GM21381 (cell line): ENCODE data around the gene PLPP7.
"Not testable (repeated sequence)": the region's sequence is repeated elsewhere in the genome, so short reads cannot be mapped to it uniquely, and the experiment has no call there.

Experiments
- ATAC-seq: cut with Tn5 transposase; IDR thresholded peaks from one replicate; pipeline ENCODE4 v1.9.1; 2021; ENCODE audit warnings: mild to moderate bottlenecking, moderate library complexity; ENCODE audit not compliant: unreplicated experiment

The PLPP7 gene

DNA sequence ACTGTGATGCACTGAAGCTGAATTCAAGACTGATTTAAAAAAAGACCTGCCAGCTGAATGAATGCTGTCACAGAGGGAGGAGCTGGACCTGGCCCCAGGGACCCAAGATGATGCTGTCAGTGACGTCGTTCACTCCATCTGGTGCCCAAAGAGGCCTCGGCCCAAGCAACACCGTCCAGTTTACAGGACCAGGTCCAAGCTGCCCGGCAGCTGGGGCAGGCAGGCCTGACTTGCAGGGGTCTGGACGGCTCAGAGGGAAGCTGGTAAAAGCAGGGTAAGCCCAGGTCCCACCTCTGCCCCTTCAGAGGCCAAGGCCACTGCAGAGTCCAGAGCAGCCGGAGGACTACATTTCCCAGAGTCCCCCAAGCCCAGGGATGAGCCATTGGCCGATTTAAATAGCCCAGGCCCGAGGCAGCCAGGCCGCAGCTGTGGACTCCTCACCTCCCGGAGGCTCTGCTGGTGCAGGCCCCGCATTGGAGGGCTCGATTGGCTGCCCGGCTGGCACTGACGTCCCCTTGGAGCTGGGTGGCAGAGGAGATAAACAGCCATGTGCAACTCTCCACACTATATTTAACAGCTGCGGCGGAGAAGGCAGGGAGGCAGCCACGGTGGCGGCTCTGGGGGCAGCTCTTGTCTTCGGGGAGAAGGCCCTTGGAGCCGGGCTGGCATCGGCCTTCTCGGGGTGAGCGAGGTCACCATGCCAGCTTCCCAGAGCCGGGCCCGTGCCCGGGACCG is at the start of gene PLPP7:
TSS of gene PLPP7 (plus strand) at position 423 of the 735 bp plus-strand sequence. CDS start at position 698, 275 bp downstream.
- ATAC-seq, result no peak

DNA sequence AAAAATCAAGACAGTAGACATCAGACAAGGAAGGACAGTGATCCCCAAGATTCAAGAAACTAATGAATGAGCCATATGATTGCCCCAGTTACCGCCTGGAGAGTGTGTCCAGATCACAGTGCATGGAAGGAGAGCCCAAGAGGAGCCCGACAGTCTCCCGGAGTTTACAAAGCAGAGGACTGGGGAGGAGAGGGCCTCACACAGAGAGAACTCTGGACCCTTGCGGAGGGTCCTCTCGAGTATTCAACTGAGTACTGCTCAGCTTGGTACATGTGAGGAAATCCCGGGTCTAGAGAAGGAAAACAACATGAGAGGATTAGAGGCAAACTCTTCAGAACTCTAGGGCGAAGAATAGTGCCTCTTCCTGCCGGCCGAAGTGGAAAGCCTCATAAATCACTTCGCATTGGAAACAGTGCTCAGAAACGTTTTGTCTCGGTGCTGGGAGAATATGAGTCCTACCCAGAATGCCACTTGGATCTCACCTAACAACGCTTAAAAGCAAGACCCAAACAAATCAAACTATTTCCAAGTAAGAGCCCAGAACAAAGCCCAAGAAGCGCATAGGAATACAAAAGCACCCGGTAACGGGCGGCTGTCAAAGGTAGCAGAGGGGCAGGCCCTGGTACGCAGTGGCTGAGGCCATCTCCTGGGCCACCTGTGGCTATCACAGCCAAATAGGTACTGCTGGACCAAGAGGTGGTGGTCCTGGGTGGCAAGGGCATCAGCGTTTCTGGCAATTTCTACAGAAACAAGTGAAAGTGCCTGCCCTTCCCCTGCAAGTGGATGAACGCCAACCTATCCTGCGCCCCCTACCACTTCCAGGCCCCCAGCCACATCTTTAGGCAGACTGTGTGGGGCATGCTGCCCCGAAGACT is 49.2 kb upstream of the PLPP7 start:
- ATAC-seq, result no peak

DNA sequence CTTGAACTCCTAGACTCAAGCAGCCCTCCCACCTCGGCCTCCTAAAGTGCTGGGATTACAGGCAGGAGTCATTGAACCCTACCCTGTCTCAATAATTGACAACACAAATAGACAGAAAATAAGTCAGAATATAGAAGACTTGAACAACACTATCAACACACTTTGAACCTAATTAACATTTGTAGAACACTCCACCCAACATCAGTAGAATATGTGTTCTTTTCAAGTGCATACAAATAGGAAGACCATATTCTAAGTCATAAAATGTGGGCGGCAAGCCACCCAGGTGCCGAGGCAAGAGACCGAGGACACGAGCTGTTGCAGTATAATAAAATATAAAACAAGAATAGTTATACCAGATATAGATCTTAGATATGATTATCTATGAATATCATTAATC is 45.2 kb upstream of the PLPP7 start:
- ATAC-seq, result not testable (repeated sequence)

DNA sequence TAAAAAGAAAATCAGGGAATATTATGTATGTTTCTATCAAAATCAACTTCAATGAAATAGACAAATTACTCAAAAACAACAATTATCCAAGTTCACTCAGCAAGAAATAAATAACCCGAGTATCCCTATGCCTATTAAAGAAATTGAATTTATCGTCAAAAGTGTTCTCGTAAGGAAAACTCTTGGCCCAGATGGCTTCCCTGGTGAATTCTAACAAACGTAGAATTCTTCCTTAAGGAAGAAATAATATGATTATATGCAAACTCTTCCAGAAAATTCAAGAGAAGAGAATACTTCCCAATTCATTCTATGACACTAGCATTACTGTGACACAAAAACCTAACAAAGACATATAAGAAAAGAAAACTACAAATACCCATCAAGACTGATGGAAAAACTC is 42.9 kb upstream of the PLPP7 start:
- ATAC-seq, result no peak

DNA sequence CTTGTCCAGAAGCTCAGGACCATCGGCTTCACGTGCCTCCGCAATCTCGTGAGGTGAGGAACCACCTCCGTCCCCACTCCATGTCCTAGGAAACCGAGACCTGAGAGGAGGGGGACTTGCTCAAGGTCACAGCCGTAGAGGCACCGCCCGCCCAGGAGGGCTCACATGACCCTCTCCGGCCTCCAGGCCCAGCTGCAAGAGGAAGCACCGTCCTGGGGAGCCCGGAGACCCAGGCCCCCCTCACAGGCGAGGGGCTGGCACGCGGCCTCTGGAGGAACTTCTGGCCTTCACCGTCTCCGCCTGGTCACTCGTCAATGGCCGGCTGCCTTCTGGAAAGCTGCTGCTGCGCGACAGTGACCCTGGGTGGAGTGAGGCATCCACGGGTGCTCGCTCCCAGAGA is 37.4 kb upstream of the PLPP7 start:
- ATAC-seq, result no peak

DNA sequence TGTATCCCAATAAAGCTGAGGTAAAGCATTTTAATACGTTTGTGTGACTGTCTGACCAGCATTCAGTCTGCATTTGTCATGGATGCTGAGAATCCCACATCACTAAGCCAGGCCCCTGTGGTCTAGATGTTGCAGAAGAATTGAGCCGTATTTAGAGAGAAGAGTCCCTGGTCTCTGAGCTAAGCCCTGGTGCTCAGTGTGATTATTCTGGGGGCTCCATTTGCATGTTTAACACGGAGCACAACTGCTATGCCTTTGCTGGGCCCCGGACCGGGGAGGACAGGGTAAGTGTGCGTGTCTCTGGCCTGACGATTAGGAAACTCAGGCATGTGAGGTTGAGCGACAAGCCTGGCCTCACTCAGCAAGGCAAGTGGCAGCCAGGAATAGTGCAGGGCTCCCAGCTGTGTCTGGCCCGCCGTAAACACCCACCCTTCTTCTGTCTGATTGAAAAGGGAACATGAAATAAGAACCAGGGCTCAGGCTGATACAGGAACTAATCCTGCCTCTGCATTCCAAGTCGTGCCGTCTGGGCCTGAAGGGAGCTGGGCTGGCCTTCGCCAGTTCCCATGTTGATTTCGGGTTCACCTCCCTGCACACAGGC is 35.5 kb upstream of the PLPP7 start:
- ATAC-seq, result no peak

DNA sequence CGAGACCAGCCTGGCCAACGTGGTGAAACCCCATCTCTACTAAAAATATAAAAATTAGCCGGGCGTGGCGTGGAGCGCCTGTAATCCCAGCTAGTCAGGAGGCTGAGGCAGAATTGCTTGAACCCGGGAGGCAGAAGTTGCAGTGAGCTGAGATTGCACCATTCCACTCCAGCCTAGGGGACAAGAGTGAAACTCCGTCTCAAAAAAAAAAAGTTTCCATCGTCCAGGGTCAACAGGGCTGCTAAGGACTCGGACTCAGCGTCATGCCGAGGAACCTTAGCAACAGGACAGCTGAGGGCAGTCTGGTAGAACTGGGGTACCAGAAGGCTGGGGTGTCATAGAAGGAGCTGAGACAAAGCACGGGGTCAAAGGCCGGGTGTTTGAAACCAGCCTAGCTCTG is 34.9 kb upstream of the PLPP7 start:
- no peak for ATAC-seq

DNA sequence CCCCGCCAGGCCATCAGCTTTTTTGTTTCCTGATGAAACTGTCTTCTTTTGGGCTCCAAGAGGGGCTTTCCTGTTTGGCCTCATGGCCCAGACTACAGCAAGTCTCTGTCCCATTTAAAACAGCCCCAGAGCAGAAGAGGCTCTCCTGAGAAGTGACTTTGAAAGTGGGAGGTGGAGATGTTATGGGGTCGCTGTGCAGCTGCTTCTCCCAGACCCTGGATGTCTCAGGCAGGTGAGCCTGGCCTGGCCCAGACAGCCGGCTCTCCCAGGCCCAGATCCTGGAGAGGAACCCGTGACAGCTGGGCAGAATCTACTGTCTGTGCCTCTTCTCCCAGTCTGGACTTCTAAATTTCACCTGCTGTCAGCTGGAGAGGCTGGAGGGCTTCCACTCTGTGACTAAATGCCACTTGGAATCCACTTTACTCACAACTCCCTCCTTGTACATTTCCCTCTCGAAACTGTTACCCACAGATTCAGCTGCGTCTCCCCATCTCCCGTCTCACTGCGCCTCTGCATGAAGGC is 33.8 kb upstream of the PLPP7 start:
- no peak for ATAC-seq

DNA sequence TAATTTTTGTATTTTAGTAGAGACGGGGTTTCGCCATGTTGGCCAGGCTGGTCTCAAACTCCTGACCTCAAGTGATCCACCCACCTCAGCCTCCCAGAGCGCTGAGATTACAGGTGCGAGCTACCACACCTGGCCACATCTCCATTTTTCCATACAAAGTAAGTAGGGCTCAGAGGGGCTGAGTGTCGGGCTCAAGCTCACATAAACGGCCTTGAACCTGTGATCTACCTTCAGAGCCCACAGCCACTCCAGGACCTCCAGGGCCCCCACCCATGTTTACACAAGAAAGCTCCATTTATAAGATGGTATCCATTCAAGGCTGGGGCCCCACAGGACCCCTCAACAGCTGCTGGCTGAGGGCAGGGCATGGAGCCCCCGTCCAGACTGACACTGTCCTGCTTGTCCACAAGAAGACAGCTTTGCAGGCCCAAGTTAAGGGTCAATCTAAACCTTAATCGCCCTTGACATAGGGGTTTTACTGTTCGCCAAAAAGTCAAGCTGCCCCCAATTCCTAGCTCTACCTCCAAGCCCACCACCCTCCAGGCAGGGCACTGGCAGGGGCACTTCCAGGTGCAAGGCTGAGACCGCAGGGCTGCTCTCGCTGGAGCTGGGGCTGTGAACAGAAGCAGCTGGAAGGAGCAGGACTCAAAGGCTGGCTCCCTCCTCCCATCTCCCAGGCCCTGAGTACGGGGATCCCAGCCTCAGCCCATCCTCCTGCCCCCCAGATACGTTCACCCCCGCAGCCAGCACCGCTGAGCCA is 32.1 kb upstream of the PLPP7 start:
- ATAC-seq, result no peak

DNA sequence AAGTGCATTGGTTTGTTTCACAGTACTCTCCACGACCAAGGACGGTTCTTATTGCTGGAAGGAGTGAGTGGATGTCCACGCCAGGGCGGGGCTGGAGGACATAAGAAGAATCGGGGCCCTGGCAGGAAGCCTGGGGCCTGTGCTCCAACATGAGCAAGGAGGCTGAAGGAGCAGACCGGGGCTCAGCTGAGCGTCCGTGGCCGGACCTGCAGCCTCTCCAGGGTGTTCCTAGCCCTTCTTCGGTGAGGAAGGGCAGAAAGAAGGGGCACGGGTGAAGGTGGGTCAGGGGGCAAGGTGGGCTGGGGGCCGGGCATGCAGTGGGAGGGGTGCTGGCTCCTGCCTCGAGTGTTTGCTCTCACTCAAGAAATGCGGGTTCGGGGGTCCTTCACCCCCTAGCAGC is 31.3 kb upstream of the PLPP7 start:
- ATAC-seq, result no peak

DNA sequence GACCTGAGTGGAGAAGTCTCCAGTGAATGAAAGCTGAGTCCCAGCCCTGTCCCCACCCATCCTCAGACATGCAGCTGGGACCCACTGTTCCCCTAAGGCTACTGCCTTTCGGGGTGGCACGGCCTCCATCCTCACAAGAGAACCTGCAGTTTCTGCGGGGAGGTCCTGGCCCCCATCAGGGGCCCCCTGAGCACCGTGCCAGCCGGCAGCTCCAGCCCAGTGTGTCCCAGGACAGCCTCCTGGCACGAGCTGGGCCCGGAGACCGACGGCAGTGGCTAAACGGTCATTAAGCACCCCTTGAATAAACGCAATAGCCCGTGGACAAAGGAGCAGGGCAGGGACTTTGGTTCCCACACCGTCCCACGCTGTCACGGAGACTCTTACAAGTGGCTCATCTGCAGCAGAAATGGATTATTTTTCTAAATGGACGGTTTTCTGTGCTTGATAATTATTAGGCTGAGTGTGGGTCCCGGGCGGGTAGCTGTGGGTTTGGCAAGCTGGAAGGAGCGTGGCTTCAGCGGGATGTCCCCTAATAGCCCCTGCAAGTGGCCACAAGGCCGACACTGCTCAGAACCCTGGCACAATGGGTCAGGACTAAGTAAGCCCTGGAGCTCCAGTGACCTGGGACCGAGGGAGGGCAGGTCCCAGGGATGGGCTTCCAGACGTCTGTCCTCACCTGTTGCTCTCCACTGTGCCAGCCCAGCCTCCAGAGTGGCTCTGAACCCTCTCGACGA is 30.7 kb upstream of the PLPP7 start:
- ATAC-seq, result no peak

DNA sequence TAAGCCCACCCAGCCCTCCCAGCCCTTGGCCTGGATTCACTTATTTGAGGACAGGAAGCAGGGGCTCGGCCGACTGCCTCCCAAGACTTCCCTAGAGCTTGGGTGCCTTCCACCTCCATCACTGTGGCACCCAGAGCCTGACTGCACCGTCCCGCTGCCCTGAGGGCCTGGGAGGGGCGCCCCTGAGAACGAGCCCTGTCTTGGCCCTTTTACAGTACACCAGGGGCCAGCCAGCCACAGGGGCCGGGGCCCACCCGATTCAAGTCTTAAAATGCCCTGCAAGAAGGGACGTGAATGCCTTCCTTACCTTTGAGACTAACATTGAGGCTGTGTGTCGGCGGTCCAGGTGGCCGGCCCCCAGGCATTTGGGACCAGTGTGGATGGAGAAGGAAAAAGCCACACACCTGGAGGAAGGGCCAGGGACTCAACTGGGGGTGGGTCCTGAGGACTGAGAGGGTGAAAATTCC is 30.1 kb upstream of the PLPP7 start:
- ATAC-seq, result no peak

DNA sequence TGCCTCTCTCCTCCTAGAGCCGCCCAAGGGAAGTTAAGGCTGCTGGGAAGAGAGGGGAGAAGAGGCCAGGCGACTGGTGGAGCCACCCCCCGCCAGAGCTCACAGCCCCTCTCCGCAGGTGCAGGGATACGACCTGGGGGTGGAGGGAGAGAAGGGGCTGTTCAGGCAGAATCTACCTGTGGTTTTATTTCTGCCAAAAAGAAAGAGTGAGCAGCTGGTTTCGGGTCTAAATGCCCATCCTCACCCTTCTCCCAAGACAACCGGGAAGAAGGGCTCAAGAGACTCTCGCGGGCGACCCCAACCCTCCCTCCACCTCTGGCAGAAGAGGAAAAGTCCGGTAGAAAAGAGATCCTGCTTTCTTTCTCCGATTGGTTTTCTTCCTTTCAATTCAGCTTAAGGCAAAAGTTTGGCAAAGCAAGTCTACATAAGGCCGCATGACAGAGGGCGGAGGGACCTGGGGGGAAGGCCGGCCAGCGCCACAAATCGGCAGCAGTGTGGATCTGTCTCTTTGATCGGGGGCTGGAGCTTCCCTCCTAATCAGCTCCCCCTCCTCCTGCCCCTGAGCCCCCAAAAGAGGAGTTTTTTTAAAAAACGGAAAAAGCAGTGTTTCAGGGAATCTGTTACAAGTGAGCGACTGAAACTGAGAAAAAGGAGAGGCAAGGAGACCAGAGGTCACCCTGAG is 29.5 kb upstream of the PLPP7 start:
- ATAC-seq, result no peak

DNA sequence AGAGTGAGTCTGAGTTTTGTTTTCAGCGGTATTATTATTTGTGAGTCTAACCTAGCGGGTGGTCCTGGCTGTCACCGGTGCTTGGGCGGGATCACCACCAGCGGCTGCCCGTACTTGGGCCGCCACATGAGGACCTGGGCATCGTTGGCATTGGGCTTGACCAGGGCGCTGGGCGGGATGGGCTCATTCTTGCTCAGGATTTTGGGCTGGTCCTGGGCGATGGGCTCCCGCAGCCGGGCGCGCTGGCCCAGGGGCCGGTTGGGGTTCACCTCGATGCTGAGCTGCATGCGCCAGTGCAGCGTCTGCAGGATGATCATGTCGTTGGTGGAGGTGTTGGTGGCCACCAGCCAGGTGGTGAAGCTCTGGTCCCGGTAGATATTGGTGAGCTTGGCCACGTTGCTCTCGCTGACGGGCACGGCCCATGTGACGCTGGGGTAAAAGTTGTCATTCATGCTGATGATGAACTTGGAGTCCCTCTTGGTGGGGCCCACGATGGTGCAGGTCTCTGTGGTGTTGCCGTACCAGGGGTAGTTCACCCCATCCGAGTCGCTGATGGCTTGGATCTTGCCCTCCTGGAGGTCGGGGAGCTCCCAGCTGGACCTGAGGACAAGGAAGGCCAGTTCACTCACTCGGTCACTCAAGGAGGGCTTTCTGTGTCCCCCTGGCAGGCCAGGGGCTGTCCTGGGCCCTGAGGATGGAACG is 28.6 kb upstream of the PLPP7 start:
- no peak for ATAC-seq

DNA sequence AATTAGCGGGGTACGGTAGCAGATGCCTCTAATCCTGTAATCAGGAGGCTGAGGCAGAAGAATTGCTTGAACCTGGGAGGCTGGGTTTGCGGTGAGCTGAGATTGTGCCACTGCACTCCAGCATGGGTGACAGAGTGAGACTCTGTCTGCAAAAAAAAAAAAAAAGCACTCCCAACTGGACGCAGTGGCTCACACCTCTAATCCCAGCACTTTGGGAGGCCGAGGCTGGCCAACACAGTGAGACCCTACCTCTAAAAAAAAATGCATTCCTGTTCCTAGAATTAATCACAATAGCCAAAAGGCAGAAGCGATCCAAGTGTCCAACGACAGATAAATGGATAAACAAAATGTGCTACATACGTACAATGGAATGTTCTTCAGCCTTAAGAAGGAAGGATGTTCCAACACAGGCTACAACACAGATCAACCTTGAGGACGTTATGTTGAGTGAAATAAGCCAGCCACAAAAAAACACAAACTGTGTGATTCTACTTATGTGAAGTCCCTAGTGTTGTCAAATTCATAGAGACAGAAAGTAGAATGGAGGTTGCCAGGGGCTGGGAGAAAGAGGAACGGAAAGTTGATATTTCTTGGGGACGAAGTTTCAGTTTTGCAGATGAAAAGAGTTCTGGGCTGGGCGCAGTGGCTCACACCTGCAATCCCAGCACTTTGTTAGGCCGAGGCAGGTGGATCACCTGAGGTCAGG is 27.0 kb upstream of the PLPP7 start:
- peak; percentile 47 for ATAC-seq

DNA sequence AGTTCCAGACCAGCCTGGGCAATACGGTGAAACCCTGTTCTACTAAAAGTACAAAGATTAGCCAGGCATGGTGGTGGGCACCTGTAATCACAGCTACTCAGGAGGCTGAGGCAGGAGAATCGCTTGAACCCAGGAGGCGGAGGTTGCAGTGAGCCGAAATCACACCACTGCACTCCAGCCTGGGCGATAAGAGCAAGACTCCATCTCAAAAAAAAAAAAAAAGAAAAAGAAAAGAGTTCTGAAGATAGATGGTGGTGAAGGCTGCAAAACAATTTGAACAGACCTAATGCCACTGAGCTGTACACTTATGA is 26.5 kb upstream of the PLPP7 start:
- ATAC-seq, result not testable (repeated sequence)

DNA sequence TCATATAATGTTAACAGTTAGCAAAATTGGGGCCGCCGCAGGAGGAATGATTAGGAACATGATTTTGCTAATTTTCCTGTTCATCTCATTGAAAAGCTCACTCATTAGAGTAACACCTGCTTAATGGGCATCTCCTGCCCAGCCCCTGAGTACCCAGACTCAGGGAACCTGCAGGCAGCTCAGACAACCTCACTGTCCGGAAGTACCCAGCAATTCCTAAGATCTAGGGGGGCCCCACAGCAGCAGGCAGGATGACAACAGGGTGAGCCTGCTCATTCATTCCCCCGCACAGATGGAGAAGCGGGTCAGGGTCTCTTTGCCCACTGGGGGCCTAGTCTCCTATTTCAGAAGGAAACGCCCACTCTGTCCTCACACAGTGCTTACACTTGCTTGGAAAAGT is 25.8 kb upstream of the PLPP7 start:
- ATAC-seq, result no peak

DNA sequence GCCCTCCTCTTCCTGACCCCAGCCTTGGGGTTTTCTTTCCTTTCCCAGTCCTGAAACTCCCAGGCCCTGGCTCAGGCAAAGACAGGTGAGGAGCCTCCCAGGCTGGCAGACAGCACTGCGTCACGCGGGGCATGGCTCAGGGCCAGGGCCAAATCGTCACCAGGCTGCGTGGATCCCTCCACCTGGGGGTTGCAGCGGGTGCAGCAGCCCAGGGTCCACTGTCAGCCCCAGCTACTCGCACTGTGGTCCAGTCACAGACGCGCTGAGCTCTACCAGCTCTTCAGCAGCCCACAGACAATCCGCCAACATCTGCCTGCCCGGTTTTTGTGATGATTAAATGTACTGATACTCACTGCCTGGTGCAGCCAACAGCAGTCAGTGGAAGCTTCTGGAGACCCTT is 25.3 kb upstream of the PLPP7 start:
- ATAC-seq, result no peak
